Liver (tissue), 9 donors: Measurements from ENCODE around the gene PIGT. TPM values are rescaled to one million over a fixed set of nuclear protein-coding genes. Genes with fewer than 3 reads are reported as not detected.
A peak's percentile ranks its signal among the peaks of the same experiment; 100 is the strongest.

ENCODE experiments used
- DNase-seq: peaks from one replicate; pipeline ENCODE4 v3.0.0-alpha.2; 2017; ENCODE audit warnings: low spot score
- H3K27ac ChIP-seq, 2 donors: one replicate each; pipeline ENCODE4 v1.7.0; 2013; ENCODE audit warnings: inconsistent platforms in 2 of 2, low read length in 2 of 2, control low read depth in 1 of 2, low read depth in 1 of 2, mild to moderate bottlenecking in 1 of 2
- H3K27me3 ChIP-seq, 4 donors: one replicate each; pipeline versions ENCODE4 v1.6.1 to v1.7.0; 2013; ENCODE audit warnings: low read length in 3 of 4, inconsistent platforms in 1 of 4, mild to moderate bottlenecking in 1 of 4, moderate library complexity in 1 of 4; ENCODE audit not compliant: control insufficient read depth in 4 of 4, insufficient read depth in 4 of 4
- H3K36me3 ChIP-seq, 4 donors: one replicate each; pipeline versions ENCODE4 v1.6.1 to v1.7.0; 2013; ENCODE audit warnings: low read length in 3 of 4, mild to moderate bottlenecking in 3 of 4, low read depth in 1 of 4, moderate library complexity in 1 of 4; ENCODE audit not compliant: control insufficient read depth in 4 of 4, insufficient read depth in 3 of 4
- H3K4me1 ChIP-seq, 4 donors: one replicate each; pipeline versions ENCODE4 v1.6.1 to v1.7.0; 2013; ENCODE audit warnings: low read length in 3 of 4, mild to moderate bottlenecking in 3 of 4, moderate library complexity in 1 of 4; ENCODE audit not compliant: control insufficient read depth in 4 of 4, insufficient read depth in 4 of 4
- H3K4me3 ChIP-seq, 3 donors: one replicate each; pipeline versions ENCODE4 v1.6.1 to v1.7.0; 2013; ENCODE audit warnings: low read length in 3 of 3, control low read depth in 1 of 3, low read depth in 1 of 3, mild to moderate bottlenecking in 1 of 3
- H3K9ac ChIP-seq, 2 donors: one replicate each; pipeline ENCODE4 v1.7.0; 2013; ENCODE audit warnings: low read length in 2 of 2, mild to moderate bottlenecking in 2 of 2, moderate library complexity in 2 of 2, control low read depth in 1 of 2, low read depth in 1 of 2
- H3K9me3 ChIP-seq, 4 donors: one replicate each; pipeline versions ENCODE4 v1.6.1 to v1.7.0; 2013; ENCODE audit warnings: low read length in 3 of 4; ENCODE audit not compliant: control insufficient read depth in 4 of 4
- CTCF ChIP-seq: fragments of 150-350 bp; IDR thresholded peaks from 2 replicates; pipeline ENCODE4 v1.5.1; 2017; ENCODE audit warnings: improper control_type of control experiment, low read depth, low read length; ENCODE audit not compliant: missing input control
- EGR1 ChIP-seq, 2 donors: IDR thresholded peaks; 2 replicates each; pipeline ENCODE4 v1.6.1; 2016 to 2018; ENCODE audit warnings: antibody characterized with exemption in 2 of 2, low read depth in 2 of 2
- GABPA ChIP-seq, 2 donors: IDR thresholded peaks in 1 of 2; conservative IDR thresholded peaks in 1 of 2; 2 replicates each; pipeline ENCODE4 v1.6.1; 2016; ENCODE audit warnings: antibody characterized with exemption in 2 of 2, mild to moderate bottlenecking in 1 of 2, moderate library complexity in 1 of 2
- HNF4A ChIP-seq, 2 donors: conservative IDR thresholded peaks; 2 replicates each; pipeline ENCODE4 v1.6.1; 2016; ENCODE audit warnings: antibody characterized with exemption in 2 of 2, mild to moderate bottlenecking in 2 of 2
- HNF4G ChIP-seq: IDR thresholded peaks from 2 replicates; pipeline ENCODE4 v1.6.1; 2016; ENCODE audit warnings: antibody characterized with exemption
- JUND ChIP-seq, 2 donors: IDR thresholded peaks; 2 replicates each; pipeline ENCODE4 v1.6.1; 2016; ENCODE audit warnings: antibody characterized with exemption in 2 of 2
- NR2F2 ChIP-seq: IDR thresholded peaks from 2 replicates; pipeline ENCODE4 v1.6.1; 2016; ENCODE audit warnings: antibody characterized with exemption
- RAD21 ChIP-seq, 2 donors: IDR thresholded peaks; 2 replicates each; pipeline ENCODE4 v1.6.1; 2016; ENCODE audit warnings: antibody characterized with exemption in 2 of 2, mild to moderate bottlenecking in 2 of 2
- RXRA ChIP-seq, 2 donors: IDR thresholded peaks; 2 replicates each; pipeline ENCODE4 v1.6.1; 2017 to 2018; ENCODE audit warnings: antibody characterized with exemption in 2 of 2, mild to moderate bottlenecking in 1 of 2
- SP1 ChIP-seq: IDR thresholded peaks from 2 replicates; pipeline ENCODE4 v1.6.1; 2018; ENCODE audit warnings: antibody characterized with exemption, mild to moderate bottlenecking
- TAF1 ChIP-seq: conservative IDR thresholded peaks from 2 replicates; pipeline ENCODE4 v1.6.1; 2016; ENCODE audit warnings: antibody characterized with exemption, mild to moderate bottlenecking
- YY1 ChIP-seq: IDR thresholded peaks from 2 replicates; pipeline ENCODE4 v1.6.1; 2016; ENCODE audit warnings: antibody characterized with exemption, mild to moderate bottlenecking
- WGBS: extraction: QIAGEN DNeasy Blood & Tissue Kit; methylation state at CpG from one replicate; pipeline ENCODE4 v1.1.7; 2013; 5-methylcytosine and 5-hydroxymethylcytosine counted together
- polyA plus RNA-seq, 2 donors: library from polyadenylated mRNA; stranded (reverse) in 1 of 2; unstranded in 1 of 2; fragments of 200-250 nt in 1 of 2; fragments of >200 nt in 1 of 2; fragmentation: Nextera tagmentation in 1 of 2; extraction: Ambion mirVana in 1 of 2; gene quantifications; one replicate each; pipeline versions ENCODE4 v1.2.1 to v1.2.3, GENCODE V29; 2013 to 2015
- total RNA-seq, 2 donors: library from RNA; depleted of rRNA; stranded (reverse); fragments of >200 nt; gene quantifications; one replicate each; pipeline ENCODE4 v1.2.3, GENCODE V29; 2014
- TF ChIP-seq, protein P1 (sequence below): IDR thresholded peaks from 2 replicates; pipeline ENCODE4 v1.6.1; 2016; ENCODE audit warnings: antibody characterized with exemption
- TF ChIP-seq, protein P2 (sequence below): IDR thresholded peaks from 2 replicates; pipeline ENCODE4 v1.6.1; 2016; ENCODE audit warnings: antibody characterized with exemption, mild to moderate bottlenecking
- TF ChIP-seq, protein P3 (sequence below): IDR thresholded peaks from 2 replicates; pipeline ENCODE4 v1.6.1; 2016; ENCODE audit warnings: antibody characterized with exemption
- donor health status: healthy.
- donor health status: healthy.
- donor health status: healthy.
- donor health status: healthy.
- donor health status: healthy.

PIGT gene
- total and polyA plus RNA-seq, 4 donors = 14.4 to 64.5 (median 34.1) TPM

GRCh38 chr20:45467861-45468260, 51.9 kb downstream of the PIGT start:
- Histone ChIP-seq H3K36me3 (no peaks in the 10 kb centered on the region), H3K9ac (no peak overlapping the region), H3K27ac (no peak overlapping the region), H3K9me3 (no peaks in the 10 kb centered on the region), H3K4me1 (peaks cover 5 to 13% (median 11%) of the 10 kb centered on the region in 4 donors), H3K4me3 (no peak overlapping the region), H3K27me3 (peaks cover 3 to 21% (median 7%) of the 10 kb centered on the region in 4 donors)
- DNase-seq = no peak
- TF ChIP-seq EGR1 (IDR thresholded peaks at IDR 0.05; ENCODE audit: low read depth in 2 of 2) (no peak), HNF4G (no peak), TAF1 (no peak), GABPA (IDR thresholded peaks at IDR 0.05 in 1 of 2, conservative IDR thresholded peaks at IDR 0.05 in 1 of 2) (no peak)
- TF ChIP-seq, protein P1, sequence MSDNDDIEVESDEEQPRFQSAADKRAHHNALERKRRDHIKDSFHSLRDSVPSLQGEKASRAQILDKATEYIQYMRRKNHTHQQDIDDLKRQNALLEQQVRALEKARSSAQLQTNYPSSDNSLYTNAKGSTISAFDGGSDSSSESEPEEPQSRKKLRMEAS = no peak
- WGBS = 34% methylated on average over 3 of the region's 3 CpGs

- 8% methylated on average over 54 of the region's 54 CpGs for WGBS
- no peak within 1 kb of the TSS for H3K27ac ChIP-seq
Measured at GRCh38 chr20:45469336-45470261, 53.7 kb downstream of the PIGT start, which contains the start of gene WFDC2. Gene WFDC2, plus strand, starts transcription at chr20:45469753. Its CDS starts 29 bp downstream, at chr20:45469782.

GRCh38 chr20:45470262-45470931, 54.5 kb downstream of the PIGT start:
- H3K4me3 ChIP-seq = peak overlapping the region in 2 of 3 donors; percentile 23 to 43
- H3K4me1 ChIP-seq = peaks cover 5 to 13% (median 11%) of the 10 kb centered on the region in 4 donors
- peaks cover 3 to 21% (median 5%) of the 10 kb centered on the region in 4 donors for H3K27me3 ChIP-seq
- no peaks in the 10 kb centered on the region for H3K36me3 ChIP-seq
- H3K9me3 ChIP-seq = no peaks in the 10 kb centered on the region
- TF ChIP-seq, protein P2, sequence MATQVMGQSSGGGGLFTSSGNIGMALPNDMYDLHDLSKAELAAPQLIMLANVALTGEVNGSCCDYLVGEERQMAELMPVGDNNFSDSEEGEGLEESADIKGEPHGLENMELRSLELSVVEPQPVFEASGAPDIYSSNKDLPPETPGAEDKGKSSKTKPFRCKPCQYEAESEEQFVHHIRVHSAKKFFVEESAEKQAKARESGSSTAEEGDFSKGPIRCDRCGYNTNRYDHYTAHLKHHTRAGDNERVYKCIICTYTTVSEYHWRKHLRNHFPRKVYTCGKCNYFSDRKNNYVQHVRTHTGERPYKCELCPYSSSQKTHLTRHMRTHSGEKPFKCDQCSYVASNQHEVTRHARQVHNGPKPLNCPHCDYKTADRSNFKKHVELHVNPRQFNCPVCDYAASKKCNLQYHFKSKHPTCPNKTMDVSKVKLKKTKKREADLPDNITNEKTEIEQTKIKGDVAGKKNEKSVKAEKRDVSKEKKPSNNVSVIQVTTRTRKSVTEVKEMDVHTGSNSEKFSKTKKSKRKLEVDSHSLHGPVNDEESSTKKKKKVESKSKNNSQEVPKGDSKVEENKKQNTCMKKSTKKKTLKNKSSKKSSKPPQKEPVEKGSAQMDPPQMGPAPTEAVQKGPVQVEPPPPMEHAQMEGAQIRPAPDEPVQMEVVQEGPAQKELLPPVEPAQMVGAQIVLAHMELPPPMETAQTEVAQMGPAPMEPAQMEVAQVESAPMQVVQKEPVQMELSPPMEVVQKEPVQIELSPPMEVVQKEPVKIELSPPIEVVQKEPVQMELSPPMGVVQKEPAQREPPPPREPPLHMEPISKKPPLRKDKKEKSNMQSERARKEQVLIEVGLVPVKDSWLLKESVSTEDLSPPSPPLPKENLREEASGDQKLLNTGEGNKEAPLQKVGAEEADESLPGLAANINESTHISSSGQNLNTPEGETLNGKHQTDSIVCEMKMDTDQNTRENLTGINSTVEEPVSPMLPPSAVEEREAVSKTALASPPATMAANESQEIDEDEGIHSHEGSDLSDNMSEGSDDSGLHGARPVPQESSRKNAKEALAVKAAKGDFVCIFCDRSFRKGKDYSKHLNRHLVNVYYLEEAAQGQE = no peak
- TF ChIP-seq CTCF = no peak
- TF ChIP-seq, protein P3, sequence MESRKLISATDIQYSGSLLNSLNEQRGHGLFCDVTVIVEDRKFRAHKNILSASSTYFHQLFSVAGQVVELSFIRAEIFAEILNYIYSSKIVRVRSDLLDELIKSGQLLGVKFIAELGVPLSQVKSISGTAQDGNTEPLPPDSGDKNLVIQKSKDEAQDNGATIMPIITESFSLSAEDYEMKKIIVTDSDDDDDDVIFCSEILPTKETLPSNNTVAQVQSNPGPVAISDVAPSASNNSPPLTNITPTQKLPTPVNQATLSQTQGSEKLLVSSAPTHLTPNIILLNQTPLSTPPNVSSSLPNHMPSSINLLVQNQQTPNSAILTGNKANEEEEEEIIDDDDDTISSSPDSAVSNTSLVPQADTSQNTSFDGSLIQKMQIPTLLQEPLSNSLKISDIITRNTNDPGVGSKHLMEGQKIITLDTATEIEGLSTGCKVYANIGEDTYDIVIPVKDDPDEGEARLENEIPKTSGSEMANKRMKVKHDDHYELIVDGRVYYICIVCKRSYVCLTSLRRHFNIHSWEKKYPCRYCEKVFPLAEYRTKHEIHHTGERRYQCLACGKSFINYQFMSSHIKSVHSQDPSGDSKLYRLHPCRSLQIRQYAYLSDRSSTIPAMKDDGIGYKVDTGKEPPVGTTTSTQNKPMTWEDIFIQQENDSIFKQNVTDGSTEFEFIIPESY = no peak
- no peak for TF ChIP-seq EGR1 (IDR thresholded peaks at IDR 0.05; ENCODE audit: low read depth in 2 of 2)
- TF ChIP-seq HNF4A (conservative IDR thresholded peaks at IDR 0.05) = no peak
- TF ChIP-seq, protein P1 = no peak
- TF ChIP-seq GABPA (IDR thresholded peaks at IDR 0.05 in 1 of 2, conservative IDR thresholded peaks at IDR 0.05 in 1 of 2) = no peak
- no peak for TF ChIP-seq RAD21 (IDR thresholded peaks at IDR 0.05)
- no peak for TF ChIP-seq NR2F2
- TF ChIP-seq RXRA (IDR thresholded peaks at IDR 0.05) = no peak
- TF ChIP-seq SP1 = no peak
- no peak for TF ChIP-seq HNF4G
- no peak for TF ChIP-seq JUND (IDR thresholded peaks at IDR 0.05)
- TF ChIP-seq YY1 = no peak
- WGBS = 3% methylated on average over 50 of the region's 50 CpGs
- H3K27ac ChIP-seq = no peak overlapping the region
- no peak overlapping the region for H3K9ac ChIP-seq
- DNase-seq = no peak

More at GRCh38 chr20:45469336-45470261, 53.7 kb downstream of the PIGT start, which contains the start of gene WFDC2:
- Histone ChIP-seq H3K4me1 (peaks cover 5 to 13% (median 11%) of the 10 kb centered on the region in 4 donors), H3K9me3 (no peaks in the 10 kb centered on the region), H3K36me3 (no peaks in the 10 kb centered on the region), H3K27me3 (peaks cover 3 to 21% (median 5%) of the 10 kb centered on the region in 4 donors), H3K9ac (no peak within 1 kb of the TSS), H3K4me3 (peak within 1 kb of the TSS in 2 of 3 donors; percentile 23 to 43)
- TF ChIP-seq, protein P1 = no peak
- no peak for TF ChIP-seq TAF1
- DNase-seq = no peak
